BLaER1 treated with 17β-estradiol and CSF1 and Interleukin-3, amounts not matched to agents 10 nM and 100 nM (cell line): ENCODE data around the gene TXNDC8.
"Not testable (repeated sequence)": the region's sequence is repeated elsewhere in the genome, so short reads cannot be mapped to it uniquely, and the experiment has no call there.

Experiments used
- H3K27ac ChIP-seq, 11 experiments: shearing (Covaris generic); formaldehyde crosslinking; 2 replicates each; pipeline ENCODE4 v1.8.1; 2022
- H3K27me3 ChIP-seq, 11 experiments: shearing (Covaris generic); formaldehyde crosslinking; 2 replicates each; pipeline ENCODE4 v1.8.1; 2022
- H3K36me3 ChIP-seq, 11 experiments: shearing (Covaris generic); formaldehyde crosslinking; 2 replicates each; pipeline ENCODE4 v1.8.1; 2022
- H3K4me1 ChIP-seq, 10 experiments: shearing (Covaris generic); formaldehyde crosslinking; 2 replicates each; pipeline ENCODE4 v1.8.1; 2022
- H3K4me2 ChIP-seq, 11 experiments: shearing (Covaris generic); formaldehyde crosslinking; 2 replicates each; pipeline ENCODE4 v1.8.1; 2022
- H3K4me3 ChIP-seq, 10 experiments: shearing (Covaris generic); formaldehyde crosslinking; 2 replicates each; pipeline ENCODE4 v1.8.1; 2022
- H3K9ac ChIP-seq, 11 experiments: shearing (Covaris generic); formaldehyde crosslinking; 2 replicates each; pipeline ENCODE4 v1.8.1; 2022
- H3K9me3 ChIP-seq, 11 experiments: shearing (Covaris generic); formaldehyde crosslinking; replicated peaks in 1 of 11; 2 replicates each; pipeline ENCODE4 v1.8.1; 2022
- H4K20me1 ChIP-seq, 11 experiments: shearing (Covaris generic); formaldehyde crosslinking; 2 replicates each; pipeline ENCODE4 v1.8.1; 2022
- Cebpa-rat ChIP-seq, 11 experiments: shearing (Covaris generic); IDR thresholded peaks; 2 replicates each; pipeline ENCODE4 v1.8.1; 2022

TXNDC8 gene

GRCh38 chr9:110337727-110338126 lies at the start of gene TXNDC8:
TSS of gene TXNDC8 (minus strand) at chr9:110337863.
- Histone ChIP-seq H3K4me3 (no peak within 1 kb of the TSS), H3K4me1 (no peaks in the 10 kb centered on the region), H3K9me3 (no peaks in the 10 kb centered on the region), H3K27me3 (no peaks in the 10 kb centered on the region), H3K36me3 (no peaks in the 10 kb centered on the region), H3K4me2 (no peak within 1 kb of the TSS), H3K9ac (no peak within 1 kb of the TSS), H4K20me1 (no peaks in the 10 kb centered on the region), H3K27ac (no peak within 1 kb of the TSS)
- TF ChIP-seq Cebpa-rat (IDR thresholded peaks at IDR 0.05), result no peak

GRCh38 chr9:110383491-110383890 lies 45.8 kb upstream of the TXNDC8 start:
- Histone ChIP-seq H3K36me3 (no peaks in the 10 kb centered on the region), H3K4me2 (no peak overlapping the region), H3K9me3 (no peaks in the 10 kb centered on the region), H3K4me1 (no peaks in the 10 kb centered on the region), H4K20me1 (no peaks in the 10 kb centered on the region), H3K4me3 (no peak overlapping the region), H3K9ac (no peak overlapping the region), H3K27me3 (no peaks in the 10 kb centered on the region), H3K27ac (no peak overlapping the region)
- TF ChIP-seq Cebpa-rat (IDR thresholded peaks at IDR 0.05), result no peak

- H3K4me2 ChIP-seq, result no peak overlapping the region
- H3K9me3 ChIP-seq, result no peaks in the 10 kb centered on the region
- no peak overlapping the region for H3K27ac ChIP-seq
- no peak overlapping the region for H3K9ac ChIP-seq
- H3K27me3 ChIP-seq, result no peaks in the 10 kb centered on the region
- no peaks in the 10 kb centered on the region for H3K4me1 ChIP-seq
- no peaks in the 10 kb centered on the region for H4K20me1 ChIP-seq
- no peak overlapping the region for H3K4me3 ChIP-seq
- H3K36me3 ChIP-seq, result no peaks in the 10 kb centered on the region
- no peak for TF ChIP-seq Cebpa-rat (IDR thresholded peaks at IDR 0.05)
Observed at GRCh38 chr9:110382731-110383130, 45.1 kb upstream of the TXNDC8 start.

- no peak overlapping the region for H3K27ac ChIP-seq
- no peaks in the 10 kb centered on the region for H3K36me3 ChIP-seq
- H3K27me3 ChIP-seq, result no peaks in the 10 kb centered on the region
- H3K4me2 ChIP-seq, result no peak overlapping the region
- H3K9me3 ChIP-seq, result no peaks in the 10 kb centered on the region
- H3K4me1 ChIP-seq, result no peaks in the 10 kb centered on the region
- no peak overlapping the region for H3K9ac ChIP-seq
- no peaks in the 10 kb centered on the region for H4K20me1 ChIP-seq
- no peak for TF ChIP-seq Cebpa-rat (IDR thresholded peaks at IDR 0.05)
- H3K4me3 ChIP-seq, result no peak overlapping the region
Observed at GRCh38 chr9:110371411-110372007, 33.8 kb upstream of the TXNDC8 start.

GRCh38 chr9:110370315-110370714 lies 32.7 kb upstream of the TXNDC8 start:
- Histone ChIP-seq H4K20me1 (no peaks in the 10 kb centered on the region), H3K9ac (no peak overlapping the region), H3K9me3 (no peaks in the 10 kb centered on the region), H3K36me3 (no peaks in the 10 kb centered on the region), H3K4me2 (no peak overlapping the region), H3K27ac (no peak overlapping the region), H3K4me1 (no peaks in the 10 kb centered on the region), H3K27me3 (no peaks in the 10 kb centered on the region), H3K4me3 (no peak overlapping the region)
- TF ChIP-seq Cebpa-rat (IDR thresholded peaks at IDR 0.05), result no peak

GRCh38 chr9:110364451-110364850 lies 26.8 kb upstream of the TXNDC8 start:
- Histone ChIP-seq H3K9ac (no peak overlapping the region), H3K4me1 (no peaks in the 10 kb centered on the region), H3K27ac (no peak overlapping the region), H3K9me3 (no peaks in the 10 kb centered on the region), H3K4me3 (no peak overlapping the region), H3K4me2 (no peak overlapping the region), H3K27me3 (no peaks in the 10 kb centered on the region), H4K20me1 (no peaks in the 10 kb centered on the region), H3K36me3 (no peaks in the 10 kb centered on the region)
- no peak for TF ChIP-seq Cebpa-rat (IDR thresholded peaks at IDR 0.05)

- not testable (repeated sequence) for H3K27ac ChIP-seq, H3K9ac ChIP-seq, H3K36me3 ChIP-seq, H3K4me3 ChIP-seq, H4K20me1 ChIP-seq, H3K4me1 ChIP-seq, H3K9me3 ChIP-seq, H3K27me3 ChIP-seq, H3K4me2 ChIP-seq
Observed at GRCh38 chr9:110358992-110359391, 21.3 kb upstream of the TXNDC8 start.

- no peak overlapping the region for H3K4me3 ChIP-seq
- no peaks in the 10 kb centered on the region for H3K4me1 ChIP-seq
- H3K9me3 ChIP-seq, result 0 out of 22 replicates have a peak, but pooled peaks cover 0 to 3% (median 0%) of the 10 kb centered on the region in 11 experiments
- no peak overlapping the region for H3K4me2 ChIP-seq
- H3K9ac ChIP-seq, result no peak overlapping the region
- no peak overlapping the region for H3K27ac ChIP-seq
- H3K36me3 ChIP-seq, result no peaks in the 10 kb centered on the region
- no peaks in the 10 kb centered on the region for H4K20me1 ChIP-seq
- no peak for TF ChIP-seq Cebpa-rat (IDR thresholded peaks at IDR 0.05)
- H3K27me3 ChIP-seq, result no peaks in the 10 kb centered on the region
Observed at GRCh38 chr9:110357505-110357904, 19.8 kb upstream of the TXNDC8 start.

- no peaks in the 10 kb centered on the region for H3K4me1 ChIP-seq
- no peak overlapping the region for H3K4me2 ChIP-seq
- no peaks in the 10 kb centered on the region for H3K27me3 ChIP-seq
- TF ChIP-seq Cebpa-rat (IDR thresholded peaks at IDR 0.05), result no peak
- H3K27ac ChIP-seq, result no peak overlapping the region
- H3K4me3 ChIP-seq, result no peak overlapping the region
- no peak overlapping the region for H3K9ac ChIP-seq
- H4K20me1 ChIP-seq, result no peaks in the 10 kb centered on the region
- H3K9me3 ChIP-seq, result 0 out of 22 replicates have a peak, but pooled peaks cover 0 to 3% (median 0%) of the 10 kb centered on the region in 11 experiments
- no peaks in the 10 kb centered on the region for H3K36me3 ChIP-seq
Observed at GRCh38 chr9:110356639-110357395, 19.2 kb upstream of the TXNDC8 start.

- 0 out of 22 replicates have a peak, but pooled peaks cover 0 to 3% (median 0%) of the 10 kb centered on the region in 11 experiments for H3K9me3 ChIP-seq
- H3K9ac ChIP-seq, result no peak overlapping the region
- TF ChIP-seq Cebpa-rat (IDR thresholded peaks at IDR 0.05), result no peak
Observed at GRCh38 chr9:110355911-110356310, 18.2 kb upstream of the TXNDC8 start.

More at GRCh38 chr9:110355911-110356310, 18.2 kb upstream of the TXNDC8 start:
- Histone ChIP-seq H4K20me1 (no peaks in the 10 kb centered on the region), H3K4me2 (no peak overlapping the region), H3K36me3 (no peaks in the 10 kb centered on the region), H3K4me1 (peaks cover 0 to 9% (median 0%) of the 10 kb centered on the region in 10 experiments; a peak in 3 of 20 replicates), H3K27me3 (no peaks in the 10 kb centered on the region), H3K4me3 (no peak overlapping the region), H3K27ac (no peak overlapping the region)
